Neural cell (in vitro differentiated cells): ENCODE data around the gene CD6. TPM values are rescaled to one million over a fixed set of nuclear protein-coding genes. Genes with fewer than 3 reads are reported as not detected.

Experiments
- H2AFZ ChIP-seq: fragments of 200-600, 300-800 bp; sonication (generic), shearing (Covaris generic); 2 replicates; pipeline ENCODE4 v1.6.0; 2014; ENCODE audit warnings: low read depth, mild to moderate bottlenecking, antibody characterized with exemption, low read length, moderate library complexity
- H3F3A ChIP-seq: fragments of 200-600 bp; shearing (Covaris generic); 2 replicates; pipeline ENCODE4 v1.6.1; 2016; ENCODE audit warnings: mild to moderate bottlenecking, moderate library complexity, mixed read lengths, antibody characterized with exemption, low read length; ENCODE audit not compliant: insufficient read depth, poor library complexity, severe bottlenecking
- H3K27ac ChIP-seq: fragments of 200-600, 300-800 bp; sonication (generic), shearing (Covaris generic); 2 replicates; pipeline ENCODE4 v1.5.1; 2014; ENCODE audit warnings: mild to moderate bottlenecking, low read length, moderate library complexity
- H3K27me3 ChIP-seq: fragments of 300-800, 200-600 bp; sonication (generic), shearing (Covaris generic); 2 replicates; pipeline ENCODE4 v1.6.0; 2014; ENCODE audit warnings: mild to moderate bottlenecking, low read depth, low read length, moderate library complexity; ENCODE audit not compliant: insufficient read depth
- H3K36me3 ChIP-seq: fragments of 300-800, 200-600 bp; sonication (generic), shearing (Covaris generic); 2 replicates; pipeline ENCODE4 v1.5.1; 2014; ENCODE audit warnings: mild to moderate bottlenecking, antibody characterized with exemption, low read length, moderate library complexity; ENCODE audit not compliant: insufficient read depth
- H3K4me2 ChIP-seq: fragments of 300-800, 200-600 bp; sonication (generic), shearing (Covaris generic); 2 replicates; pipeline ENCODE4 v1.6.0; 2014; ENCODE audit warnings: mild to moderate bottlenecking, low read length
- H3K4me3 ChIP-seq: fragments of 300-800, 200-600 bp; sonication (generic), shearing (Covaris generic); 2 replicates; pipeline ENCODE4 v1.5.1; 2014; ENCODE audit warnings: mild to moderate bottlenecking, low read length, moderate library complexity
- H3K79me2 ChIP-seq: fragments of 200-600 bp; shearing (Covaris generic); replicated peaks from 2 replicates; pipeline ENCODE4 v1.6.0; 2014; ENCODE audit warnings: mild to moderate bottlenecking, low read length, moderate library complexity; ENCODE audit not compliant: insufficient read depth
- H3K9ac ChIP-seq: fragments of 300-800, 200-600 bp; sonication (generic), shearing (Covaris generic); 2 replicates; pipeline ENCODE4 v1.6.1; 2016; ENCODE audit warnings: mild to moderate bottlenecking, low read length, mixed read lengths
- H3K9me2 ChIP-seq: fragments of 200-600 bp; shearing (Covaris generic); 2 replicates; pipeline ENCODE4 v1.6.1; 2016; ENCODE audit warnings: mild to moderate bottlenecking, low read length, mixed read lengths; ENCODE audit not compliant: insufficient read depth
- H3K9me3 ChIP-seq: fragments of 200-600, 300-800 bp; sonication (generic), shearing (Covaris generic); 2 replicates; pipeline ENCODE4 v1.6.1; 2016; ENCODE audit warnings: mild to moderate bottlenecking, mixed run types, low read length, moderate library complexity, mixed read lengths
- H4K20me1 ChIP-seq: fragments of 200-600 bp; shearing (Covaris generic); 2 replicates; pipeline ENCODE4 v1.6.1; 2016; ENCODE audit warnings: mild to moderate bottlenecking, mixed run types; ENCODE audit not compliant: insufficient read depth
- EP300 ChIP-seq: fragments of 450-650 bp; conservative IDR thresholded peaks from 2 replicates; pipeline ENCODE4 v1.6.1; 2014; ENCODE audit warnings: antibody characterized with exemption, mild to moderate bottlenecking, moderate library complexity; ENCODE audit not compliant: poor library complexity, severe bottlenecking
- EZH2 ChIP-seq: fragments of 200-600, 300-800 bp; shearing (Covaris generic), sonication (generic); IDR thresholded peaks from 2 replicates; pipeline ENCODE4 v1.6.1; 2014; ENCODE audit warnings: antibody characterized with exemption, low read length, borderline replicate concordance, mild to moderate bottlenecking; ENCODE audit not compliant: insufficient read depth, poor library complexity, severe bottlenecking
- MXI1 ChIP-seq: fragments of 450-650 bp; conservative IDR thresholded peaks from 2 replicates; pipeline ENCODE4 v1.6.1; 2014; ENCODE audit warnings: antibody characterized with exemption, mild to moderate bottlenecking; ENCODE audit not compliant: poor library complexity, severe bottlenecking
- POLR2AphosphoS5 ChIP-seq: IDR thresholded peaks from 2 replicates; pipeline ENCODE4 v1.6.1; 2012
- RAD21 ChIP-seq: fragments of 450-650 bp; conservative IDR thresholded peaks from 2 replicates; pipeline ENCODE4 v1.6.1; 2014; ENCODE audit warnings: antibody characterized with exemption, mild to moderate bottlenecking, moderate library complexity
- REST ChIP-seq: IDR thresholded peaks from 2 replicates; pipeline ENCODE4 v1.6.1; 2012; ENCODE audit warnings: borderline replicate concordance
- SMC3 ChIP-seq: fragments of 450-650 bp; conservative IDR thresholded peaks from 2 replicates; pipeline ENCODE4 v1.6.1; 2014; ENCODE audit warnings: antibody characterized with exemption, mild to moderate bottlenecking, moderate library complexity; ENCODE audit not compliant: poor library complexity
- TAF1 ChIP-seq: IDR thresholded peaks from 2 replicates; pipeline ENCODE4 v1.6.1; 2012; ENCODE audit warnings: low read depth
- polyA plus RNA-seq: library from polyadenylated mRNA; depleted of rRNA; stranded (reverse); fragments of >200 nt; gene quantifications from 2 replicates; pipeline ENCODE4 v1.2.3, GENCODE V29; 2014
- TF ChIP-seq, protein P1 (sequence below): fragments of 450-650 bp; IDR thresholded peaks from 2 replicates; pipeline ENCODE4 v1.5.1; 2014; ENCODE audit warnings: antibody characterized with exemption, mild to moderate bottlenecking, moderate library complexity; ENCODE audit not compliant: poor library complexity, severe bottlenecking

CD6 gene
- polyA plus RNA-seq, 1 donor from 2014 or later = not detected

DNA sequence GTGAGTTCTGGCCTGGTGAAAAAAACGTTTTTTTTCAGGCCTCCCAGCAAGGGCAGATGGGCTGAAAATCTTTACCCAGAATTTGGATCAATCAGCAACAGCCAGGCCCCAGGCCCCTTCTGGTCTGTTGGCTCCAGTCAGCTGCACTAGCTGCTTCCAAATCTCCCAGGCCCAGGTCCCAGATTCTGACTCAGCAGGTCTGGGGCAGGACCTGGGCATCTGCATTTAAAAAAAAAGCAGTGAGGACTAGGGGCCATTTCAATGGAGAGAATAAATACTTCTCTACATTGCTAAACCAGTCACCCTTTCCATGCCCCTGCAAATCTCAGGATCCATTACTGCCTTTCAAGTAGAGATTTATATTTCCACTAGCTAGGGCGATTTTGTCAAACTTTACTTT, 23.8 kb upstream of the CD6 start:
- H3K79me2 ChIP-seq = no peaks in the 10 kb centered on the region
- no peak overlapping the region for H3K4me3 ChIP-seq
- no peak overlapping the region for H3K9ac ChIP-seq
- no peaks in the 10 kb centered on the region for H3K9me2 ChIP-seq
- H4K20me1 ChIP-seq = no peaks in the 10 kb centered on the region
- H3K36me3 ChIP-seq = no peaks in the 10 kb centered on the region
- TF ChIP-seq SMC3 (no peak), POLR2AphosphoS5 (no peak), MXI1 (no peak), REST (no peak), RAD21 (no peak), EP300 (no peak), EZH2 (no peak), TAF1 (no peak)
- TF ChIP-seq, protein P1, sequence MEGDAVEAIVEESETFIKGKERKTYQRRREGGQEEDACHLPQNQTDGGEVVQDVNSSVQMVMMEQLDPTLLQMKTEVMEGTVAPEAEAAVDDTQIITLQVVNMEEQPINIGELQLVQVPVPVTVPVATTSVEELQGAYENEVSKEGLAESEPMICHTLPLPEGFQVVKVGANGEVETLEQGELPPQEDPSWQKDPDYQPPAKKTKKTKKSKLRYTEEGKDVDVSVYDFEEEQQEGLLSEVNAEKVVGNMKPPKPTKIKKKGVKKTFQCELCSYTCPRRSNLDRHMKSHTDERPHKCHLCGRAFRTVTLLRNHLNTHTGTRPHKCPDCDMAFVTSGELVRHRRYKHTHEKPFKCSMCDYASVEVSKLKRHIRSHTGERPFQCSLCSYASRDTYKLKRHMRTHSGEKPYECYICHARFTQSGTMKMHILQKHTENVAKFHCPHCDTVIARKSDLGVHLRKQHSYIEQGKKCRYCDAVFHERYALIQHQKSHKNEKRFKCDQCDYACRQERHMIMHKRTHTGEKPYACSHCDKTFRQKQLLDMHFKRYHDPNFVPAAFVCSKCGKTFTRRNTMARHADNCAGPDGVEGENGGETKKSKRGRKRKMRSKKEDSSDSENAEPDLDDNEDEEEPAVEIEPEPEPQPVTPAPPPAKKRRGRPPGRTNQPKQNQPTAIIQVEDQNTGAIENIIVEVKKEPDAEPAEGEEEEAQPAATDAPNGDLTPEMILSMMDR = no peak
- no peaks in the 10 kb centered on the region for H3K9me3 ChIP-seq
- no peak overlapping the region for H2AFZ ChIP-seq
- no peak overlapping the region for H3K4me2 ChIP-seq
- H3K27me3 ChIP-seq = peaks cover 17% of the 10 kb centered on the region
- H3F3A ChIP-seq = no peaks in the 10 kb centered on the region
- no peak overlapping the region for H3K27ac ChIP-seq

GRCh38 chr11:60948250-60948649, 23.2 kb upstream of the CD6 start:
- no peak overlapping the region for H3K4me3 ChIP-seq
- H3K9ac ChIP-seq = no peak overlapping the region
- peaks cover 17% of the 10 kb centered on the region for H3K27me3 ChIP-seq
- no peaks in the 10 kb centered on the region for H3F3A ChIP-seq
- H4K20me1 ChIP-seq = no peaks in the 10 kb centered on the region
- no peaks in the 10 kb centered on the region for H3K9me2 ChIP-seq
- H3K36me3 ChIP-seq = no peaks in the 10 kb centered on the region
- H3K9me3 ChIP-seq = no peaks in the 10 kb centered on the region
- TF ChIP-seq SMC3 = no peak
- no peak for TF ChIP-seq POLR2AphosphoS5
- TF ChIP-seq, protein P1 = no peak
- no peak for TF ChIP-seq EP300
- TF ChIP-seq TAF1 = no peak
- no peak for TF ChIP-seq EZH2
- no peak for TF ChIP-seq REST
- H2AFZ ChIP-seq = no peak overlapping the region
- no peak overlapping the region for H3K4me2 ChIP-seq
- no peaks in the 10 kb centered on the region for H3K79me2 ChIP-seq
- H3K27ac ChIP-seq = no peak overlapping the region
